GM19397 (cell line): ENCODE measurements around the gene GTF3C1.

Source experiments
- ATAC-seq: cut with Tn5 transposase; IDR thresholded peaks from one replicate; pipeline ENCODE4 v1.9.1; 2021; ENCODE audit warnings: mild to moderate bottlenecking, moderate library complexity; ENCODE audit not compliant: unreplicated experiment

Gene GTF3C1

DNA sequence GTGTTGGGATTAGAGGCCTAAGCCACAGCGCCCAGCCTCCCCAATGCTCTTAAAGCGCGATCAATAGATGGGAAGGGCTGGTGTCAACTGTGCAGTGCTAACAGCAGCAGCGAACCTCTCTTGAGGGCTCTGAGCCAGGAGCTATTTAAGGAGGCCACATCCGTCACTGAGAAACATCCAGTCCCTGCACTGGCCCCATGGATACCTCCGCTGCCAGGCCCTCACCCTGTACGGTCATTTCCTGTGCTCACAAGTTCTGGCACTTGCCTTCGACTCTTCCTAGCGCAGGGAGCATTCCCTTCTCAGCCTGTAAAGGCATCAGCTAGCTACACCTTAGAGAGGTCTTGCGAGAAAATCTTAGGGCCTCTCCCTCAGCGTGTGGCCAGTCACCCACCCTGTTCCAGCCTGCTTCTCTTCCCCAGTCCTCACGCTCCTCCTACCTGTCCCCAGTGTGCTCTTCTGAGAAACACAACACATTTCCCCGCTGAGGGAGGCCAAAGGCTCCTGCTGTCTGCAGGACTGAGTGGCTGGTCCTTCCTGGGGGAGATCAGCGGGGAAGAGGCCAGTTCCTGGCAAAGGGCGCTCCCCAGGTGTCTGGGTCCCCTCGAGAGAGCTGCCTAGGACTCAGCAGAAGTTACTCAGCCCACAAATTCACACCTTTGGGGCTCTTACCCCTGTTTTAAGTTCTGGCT, 28.6 kb downstream of the GTF3C1 start:
- ATAC-seq: no peak

GRCh38 chr16:27518226-27518625, 31.5 kb downstream of the GTF3C1 start:
- no peak for ATAC-seq

DNA sequence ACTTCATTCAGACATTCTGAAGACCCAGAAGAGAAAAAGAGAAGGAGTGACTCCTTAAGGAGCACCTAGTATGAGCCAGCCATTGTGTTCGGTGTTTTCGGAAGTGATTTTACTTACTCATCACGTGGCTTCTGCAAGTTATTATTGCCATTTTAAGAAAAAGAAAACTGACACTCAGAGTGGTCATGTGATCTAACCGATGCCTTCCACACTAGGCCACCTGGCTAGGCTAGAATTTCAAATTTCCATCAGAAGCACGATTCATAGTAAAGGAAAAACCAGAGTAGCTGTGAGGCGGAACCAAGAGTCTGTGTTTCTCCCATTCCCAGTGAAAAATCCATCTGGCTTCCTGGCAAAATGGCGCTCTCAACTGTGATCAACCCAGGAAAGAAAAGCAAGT, 32.0 kb downstream of the GTF3C1 start:
- no peak for ATAC-seq

GRCh38 chr16:27516365-27516764, 33.3 kb downstream of the GTF3C1 start:
- no peak for ATAC-seq

GRCh38 chr16:27515874-27516353, 33.8 kb downstream of the GTF3C1 start:
- no peak for ATAC-seq

GRCh38 chr16:27514806-27515205, 34.9 kb downstream of the GTF3C1 start:
- no peak for ATAC-seq

DNA sequence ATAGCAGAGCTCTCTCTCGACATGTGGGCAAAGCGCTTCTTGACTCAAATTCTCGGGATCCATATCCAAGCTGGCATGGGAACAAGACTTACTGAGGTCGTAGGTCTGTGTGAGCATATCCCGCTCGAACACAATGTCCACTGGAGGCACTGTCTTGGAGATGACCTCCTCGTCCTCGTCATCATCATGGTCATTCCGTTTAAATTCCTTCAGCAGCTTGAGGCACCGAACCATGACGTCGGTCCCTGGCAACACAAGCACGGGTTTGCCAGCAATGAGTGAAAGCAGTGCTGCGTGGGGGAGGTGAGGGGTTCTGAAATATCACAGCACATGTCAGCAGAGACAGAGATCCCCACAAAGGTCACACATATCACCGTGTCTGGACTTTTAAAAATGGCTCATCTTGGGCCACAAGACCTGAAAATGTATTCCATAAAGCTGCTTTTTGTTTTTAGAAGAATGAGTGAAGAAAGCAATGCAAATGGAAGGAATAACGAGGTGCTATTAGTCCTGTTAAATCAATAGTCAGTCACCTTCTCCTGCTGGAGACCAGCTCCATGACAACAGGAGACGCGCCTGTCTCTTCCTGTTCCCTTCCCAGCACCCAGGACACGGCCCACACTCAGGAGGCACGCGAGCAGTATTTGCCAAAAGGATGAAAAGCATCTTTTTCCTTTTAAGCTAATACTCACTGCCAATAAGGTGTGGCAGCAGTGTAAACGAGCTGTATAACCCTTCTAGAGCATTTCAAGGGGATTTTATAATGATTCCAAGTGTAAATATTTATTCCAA, 37.9 kb downstream of the GTF3C1 start:
- no peak for ATAC-seq

GRCh38 chr16:27508476-27508875, 41.2 kb downstream of the GTF3C1 start:
- no peak for ATAC-seq

GRCh38 chr16:27506771-27507170, 42.9 kb downstream of the GTF3C1 start:
- no peak for ATAC-seq

- ATAC-seq: no peak
These were observed 44.1 kb downstream of the GTF3C1 start for GRCh38 chr16:27505297-27506236.

- no peak for ATAC-seq
These were observed 46.1 kb downstream of the GTF3C1 start for GRCh38 chr16:27503662-27504061.

- ATAC-seq: no peak
These were observed 48.9 kb downstream of the GTF3C1 start for GRCh38 chr16:27500801-27501200.

DNA sequence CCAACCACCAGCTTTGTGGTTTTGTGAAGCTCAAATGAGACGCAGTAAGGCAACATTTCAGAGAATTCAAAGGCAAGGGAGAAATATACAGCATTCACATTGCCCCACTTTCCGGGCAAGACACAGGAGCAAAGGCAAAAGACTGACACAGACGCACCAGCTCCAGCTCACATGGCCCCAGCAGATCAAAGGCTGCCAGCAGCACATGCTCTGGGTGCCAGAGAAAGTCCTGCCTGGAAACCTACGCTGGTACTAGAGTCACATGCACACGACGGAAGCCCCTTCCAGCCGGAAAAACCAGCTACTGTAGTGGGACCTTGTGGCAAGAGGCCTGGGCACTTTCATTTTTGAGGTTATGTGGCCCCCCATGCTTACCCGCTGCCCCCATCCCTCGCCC, 50.1 kb downstream of the GTF3C1 start:
- no peak for ATAC-seq

DNA sequence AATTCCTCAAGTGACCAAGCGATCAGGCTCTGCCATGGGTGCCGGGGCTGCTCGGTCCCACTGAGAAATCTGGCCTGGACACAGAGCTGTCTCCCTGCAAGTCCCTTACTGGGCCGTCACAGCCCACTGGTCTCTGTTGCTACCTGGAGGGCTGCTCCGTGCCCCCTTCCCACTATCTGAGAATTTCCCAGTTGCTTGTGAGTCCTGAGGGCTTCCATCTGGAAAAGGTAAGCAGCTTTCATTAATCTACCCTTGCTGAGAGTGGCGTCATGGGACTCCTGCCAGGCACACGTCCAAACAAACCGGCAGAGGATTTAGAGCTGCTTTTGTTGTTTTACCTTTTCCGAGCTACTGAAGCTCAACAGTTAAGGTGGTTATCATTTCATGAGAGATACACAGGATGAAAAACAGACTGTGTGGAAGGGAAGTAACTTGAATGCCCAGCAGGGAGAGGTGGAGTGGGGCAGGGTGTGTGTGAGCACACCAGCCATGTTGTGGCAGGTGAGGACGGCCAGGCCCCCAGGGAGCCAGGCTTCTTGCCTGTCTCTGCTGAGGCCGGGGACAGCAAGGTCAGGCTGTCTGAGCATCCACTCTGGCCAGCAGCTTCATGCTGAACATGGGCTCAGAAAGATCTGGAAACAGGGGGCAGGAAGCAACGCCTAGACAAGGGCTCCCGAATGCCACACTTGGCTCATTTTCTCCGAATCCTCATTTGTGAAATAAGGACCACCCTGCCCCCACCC, 50.6 kb downstream of the GTF3C1 start:
- ATAC-seq: no peak

DNA sequence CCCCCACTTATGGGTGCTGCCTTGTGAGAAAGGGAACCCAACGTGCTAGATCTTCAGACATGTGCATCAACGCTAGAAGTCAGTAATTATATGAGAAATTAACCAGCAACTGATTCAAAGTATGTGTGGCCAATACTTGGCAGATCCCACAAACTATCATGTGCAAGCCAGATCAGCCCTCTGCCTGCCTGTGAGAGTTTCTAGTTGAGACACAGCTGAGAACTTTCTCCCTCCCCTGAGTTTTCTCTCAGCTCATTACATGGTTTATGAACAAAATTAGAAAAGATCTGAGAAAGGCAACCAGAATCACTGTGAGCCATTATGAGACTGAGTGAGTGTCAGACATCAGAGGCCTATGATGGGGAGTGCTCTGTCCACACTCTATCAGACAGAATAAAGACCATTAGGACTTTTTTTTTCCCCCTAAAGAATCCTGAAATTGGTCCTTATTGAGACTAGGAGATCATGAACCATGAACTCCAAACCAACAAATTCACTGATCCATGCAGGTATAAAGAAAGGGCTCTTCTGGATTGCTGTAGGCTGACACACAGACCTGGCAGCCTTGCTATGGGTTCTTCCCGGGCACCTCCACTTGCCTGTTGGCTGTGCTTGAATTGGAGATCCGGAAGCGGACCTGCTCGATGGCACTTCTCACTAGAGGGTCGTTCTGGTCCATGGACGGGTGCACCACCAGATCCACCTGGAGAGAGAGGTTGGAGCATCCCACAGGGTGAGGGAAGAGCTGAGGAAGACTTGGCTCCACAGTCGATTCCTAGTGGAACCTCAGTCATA, 51.5 kb downstream of the GTF3C1 start:
- ATAC-seq: no peak

- ATAC-seq: no peak
These were observed 54.5 kb downstream of the GTF3C1 start for GRCh38 chr16:27495191-27495590.

DNA sequence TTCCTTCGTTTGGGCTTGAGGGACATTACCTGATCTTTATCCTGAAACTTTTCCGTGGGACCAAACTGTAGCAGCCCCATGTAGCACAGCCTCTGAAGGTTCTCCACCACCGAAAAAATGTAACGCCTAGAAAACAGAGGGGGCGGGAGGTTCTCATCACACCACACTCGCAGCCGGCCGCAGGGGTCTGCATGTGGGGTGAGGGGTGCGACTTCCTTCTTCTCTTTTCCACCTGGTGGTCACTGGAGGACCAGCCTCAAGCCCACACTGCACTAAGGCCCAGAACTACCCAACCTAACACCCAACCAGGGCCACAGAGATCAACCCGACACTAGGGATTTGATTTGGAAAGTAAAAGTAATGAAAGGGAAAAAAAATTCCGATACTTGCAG, 57.1 kb downstream of the GTF3C1 start:
- ATAC-seq: no peak

- no peak for ATAC-seq
These were observed 57.7 kb downstream of the GTF3C1 start for GRCh38 chr16:27491894-27492587.

GRCh38 chr16:27489906-27490305, 59.8 kb downstream of the GTF3C1 start:
- no peak for ATAC-seq
